IMR-90 (cell line): ENCODE measurements around the gene COL7A1.

Experiments
- CEBPB ChIP-seq: IDR thresholded peaks from 2 replicates; pipeline ENCODE4 v1.6.1; 2012; ENCODE audit warnings: low read depth, low read length, improper control_type of control experiment
- CHD1 ChIP-seq: IDR thresholded peaks from 2 replicates; pipeline ENCODE4 v1.6.1; 2012; ENCODE audit warnings: low read depth, low read length, improper control_type of control experiment
- POLR2A ChIP-seq: IDR thresholded peaks from 2 replicates; pipeline ENCODE4 v1.6.1; 2012; ENCODE audit warnings: mild to moderate bottlenecking, low read depth, low read length
- RCOR1 ChIP-seq: IDR thresholded peaks from 2 replicates; pipeline ENCODE4 v1.6.1; 2012; ENCODE audit warnings: mild to moderate bottlenecking, low read length, improper control_type of control experiment; ENCODE audit not compliant: insufficient replicate concordance
- SMC3 ChIP-seq: fragments of 150-350 bp; IDR thresholded peaks from 2 replicates; pipeline ENCODE4 v1.6.1; 2016; ENCODE audit warnings: low read depth, mild to moderate bottlenecking, antibody characterized with exemption, low read length, moderate library complexity
- TF ChIP-seq, protein P1 (sequence below): conservative IDR thresholded peaks from 2 replicates; pipeline ENCODE4 v1.5.1; 2012; ENCODE audit warnings: mild to moderate bottlenecking, low read depth, low read length, improper control_type of control experiment
- TF ChIP-seq, protein P2 (sequence below): fragments of 150-350 bp; IDR thresholded peaks from 2 replicates; pipeline ENCODE4 v1.6.1; 2017; ENCODE audit warnings: mild to moderate bottlenecking, antibody characterized with exemption, low read length, low read depth

DNA sequence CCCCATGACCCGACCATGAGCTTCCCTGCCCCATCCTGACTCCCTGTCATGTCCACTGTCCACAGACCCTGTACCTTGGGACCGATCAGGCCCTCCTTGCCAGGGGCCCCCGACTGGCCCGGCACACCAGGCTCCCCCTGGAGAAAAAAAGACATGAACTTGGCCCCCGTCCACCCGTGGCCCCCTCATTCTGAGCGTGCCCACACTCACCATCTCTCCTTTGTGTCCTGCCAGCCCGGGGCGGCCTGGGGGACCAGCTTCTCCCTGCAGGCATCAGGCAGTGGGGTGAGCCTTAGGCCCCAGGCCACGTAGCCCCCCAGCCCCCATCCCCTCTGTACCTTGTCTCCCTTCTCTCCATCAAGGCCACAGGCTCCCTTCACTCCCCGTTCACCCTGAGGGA is 27.6 kb downstream of the COL7A1 start:
- TF ChIP-seq, protein P1, sequence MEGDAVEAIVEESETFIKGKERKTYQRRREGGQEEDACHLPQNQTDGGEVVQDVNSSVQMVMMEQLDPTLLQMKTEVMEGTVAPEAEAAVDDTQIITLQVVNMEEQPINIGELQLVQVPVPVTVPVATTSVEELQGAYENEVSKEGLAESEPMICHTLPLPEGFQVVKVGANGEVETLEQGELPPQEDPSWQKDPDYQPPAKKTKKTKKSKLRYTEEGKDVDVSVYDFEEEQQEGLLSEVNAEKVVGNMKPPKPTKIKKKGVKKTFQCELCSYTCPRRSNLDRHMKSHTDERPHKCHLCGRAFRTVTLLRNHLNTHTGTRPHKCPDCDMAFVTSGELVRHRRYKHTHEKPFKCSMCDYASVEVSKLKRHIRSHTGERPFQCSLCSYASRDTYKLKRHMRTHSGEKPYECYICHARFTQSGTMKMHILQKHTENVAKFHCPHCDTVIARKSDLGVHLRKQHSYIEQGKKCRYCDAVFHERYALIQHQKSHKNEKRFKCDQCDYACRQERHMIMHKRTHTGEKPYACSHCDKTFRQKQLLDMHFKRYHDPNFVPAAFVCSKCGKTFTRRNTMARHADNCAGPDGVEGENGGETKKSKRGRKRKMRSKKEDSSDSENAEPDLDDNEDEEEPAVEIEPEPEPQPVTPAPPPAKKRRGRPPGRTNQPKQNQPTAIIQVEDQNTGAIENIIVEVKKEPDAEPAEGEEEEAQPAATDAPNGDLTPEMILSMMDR: no peak
- no peak for TF ChIP-seq SMC3
- no peak for TF ChIP-seq CEBPB
- no peak for TF ChIP-seq CHD1
- no peak for TF ChIP-seq POLR2A
- TF ChIP-seq, protein P2, sequence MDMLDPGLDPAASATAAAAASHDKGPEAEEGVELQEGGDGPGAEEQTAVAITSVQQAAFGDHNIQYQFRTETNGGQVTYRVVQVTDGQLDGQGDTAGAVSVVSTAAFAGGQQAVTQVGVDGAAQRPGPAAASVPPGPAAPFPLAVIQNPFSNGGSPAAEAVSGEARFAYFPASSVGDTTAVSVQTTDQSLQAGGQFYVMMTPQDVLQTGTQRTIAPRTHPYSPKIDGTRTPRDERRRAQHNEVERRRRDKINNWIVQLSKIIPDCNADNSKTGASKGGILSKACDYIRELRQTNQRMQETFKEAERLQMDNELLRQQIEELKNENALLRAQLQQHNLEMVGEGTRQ: no peak
- no peak for TF ChIP-seq RCOR1
